ENCODE measurements around the gene ADGRA3. TPM values are rescaled to one million over a fixed set of nuclear protein-coding genes. Genes with fewer than 3 reads are reported as not detected.

ADGRA3 gene
- total RNA-seq, 1 donor from 2014 or later = 18.5 TPM

DNA sequence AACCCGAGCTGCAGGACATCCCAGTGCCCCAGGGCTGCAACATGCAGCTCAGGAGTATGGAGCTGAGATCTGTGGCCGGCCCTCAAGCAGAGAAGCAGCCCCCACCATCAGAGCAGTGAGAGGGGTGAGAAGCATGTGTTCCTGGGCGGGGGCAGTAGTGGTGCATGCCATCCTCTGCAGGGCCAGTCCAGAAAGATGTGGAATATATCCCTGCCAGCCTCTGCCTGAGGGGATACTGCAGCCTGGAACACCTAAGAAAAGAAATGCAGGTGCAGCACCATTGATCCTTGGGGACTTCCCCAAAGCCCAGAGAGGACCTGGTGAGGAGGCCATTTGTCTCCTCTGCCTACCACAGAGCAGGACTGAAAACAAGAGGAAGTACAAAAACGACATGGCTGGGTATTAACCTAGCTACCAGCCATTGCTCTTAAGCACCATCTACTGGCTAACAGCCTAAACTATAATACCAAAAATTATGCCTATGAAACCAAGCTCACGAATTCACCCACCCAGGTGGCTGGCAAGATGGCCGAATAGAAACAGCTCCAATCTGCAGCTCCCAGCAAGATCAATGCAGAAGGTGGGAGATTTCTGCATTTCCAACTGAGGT, 158.8 kb downstream of the ADGRA3 start:
- no peak overlapping the region for H3K27ac ChIP-seq
- H3K4me1 ChIP-seq = no peaks in the 10 kb centered on the region
- DNase-seq (no peak), ATAC-seq (peak; percentile 13)
- intact Hi-C loops (cut with DNase I) = no loop called here
- H3K4me3 ChIP-seq = no peak overlapping the region
- no peaks in the 10 kb centered on the region for H3K9me3 ChIP-seq
- TF ChIP-seq, protein P1, sequence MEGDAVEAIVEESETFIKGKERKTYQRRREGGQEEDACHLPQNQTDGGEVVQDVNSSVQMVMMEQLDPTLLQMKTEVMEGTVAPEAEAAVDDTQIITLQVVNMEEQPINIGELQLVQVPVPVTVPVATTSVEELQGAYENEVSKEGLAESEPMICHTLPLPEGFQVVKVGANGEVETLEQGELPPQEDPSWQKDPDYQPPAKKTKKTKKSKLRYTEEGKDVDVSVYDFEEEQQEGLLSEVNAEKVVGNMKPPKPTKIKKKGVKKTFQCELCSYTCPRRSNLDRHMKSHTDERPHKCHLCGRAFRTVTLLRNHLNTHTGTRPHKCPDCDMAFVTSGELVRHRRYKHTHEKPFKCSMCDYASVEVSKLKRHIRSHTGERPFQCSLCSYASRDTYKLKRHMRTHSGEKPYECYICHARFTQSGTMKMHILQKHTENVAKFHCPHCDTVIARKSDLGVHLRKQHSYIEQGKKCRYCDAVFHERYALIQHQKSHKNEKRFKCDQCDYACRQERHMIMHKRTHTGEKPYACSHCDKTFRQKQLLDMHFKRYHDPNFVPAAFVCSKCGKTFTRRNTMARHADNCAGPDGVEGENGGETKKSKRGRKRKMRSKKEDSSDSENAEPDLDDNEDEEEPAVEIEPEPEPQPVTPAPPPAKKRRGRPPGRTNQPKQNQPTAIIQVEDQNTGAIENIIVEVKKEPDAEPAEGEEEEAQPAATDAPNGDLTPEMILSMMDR (IDR thresholded peaks at IDR 0.05) = no peak
- no peaks in the 10 kb centered on the region for H3K36me3 ChIP-seq
- no peaks in the 10 kb centered on the region for H3K27me3 ChIP-seq

DNA sequence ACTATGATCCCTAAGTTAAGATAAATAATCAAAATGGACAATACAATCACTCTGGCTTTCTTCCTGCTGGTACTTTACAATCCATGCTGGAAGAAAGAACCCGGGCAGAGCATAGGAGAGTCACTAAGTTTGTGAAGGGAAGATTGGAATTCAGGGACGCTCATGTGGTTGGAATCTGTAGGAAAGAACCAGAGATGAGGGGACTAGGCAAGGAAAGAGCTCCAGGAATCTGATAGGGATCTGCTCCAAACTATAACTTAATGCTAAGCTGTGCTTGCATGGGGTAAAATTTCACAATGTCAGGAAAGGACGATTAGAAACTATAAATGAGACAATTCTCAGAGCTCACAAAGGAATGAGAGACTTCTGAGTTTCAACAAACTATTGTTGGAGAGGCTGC, 167.5 kb downstream of the ADGRA3 start:
- no peaks in the 10 kb centered on the region for H3K27me3 ChIP-seq
- TF ChIP-seq, protein P1 (IDR thresholded peaks at IDR 0.05) = no peak
- intact Hi-C loops (cut with DNase I) = no loop called here
- no peaks in the 10 kb centered on the region for H3K36me3 ChIP-seq
- DNase-seq = no peak
- H3K4me1 ChIP-seq = no peaks in the 10 kb centered on the region
- no peak overlapping the region for H3K4me3 ChIP-seq
- no peak overlapping the region for H3K27ac ChIP-seq
- no peaks in the 10 kb centered on the region for H3K9me3 ChIP-seq
- no peak for ATAC-seq

DNA sequence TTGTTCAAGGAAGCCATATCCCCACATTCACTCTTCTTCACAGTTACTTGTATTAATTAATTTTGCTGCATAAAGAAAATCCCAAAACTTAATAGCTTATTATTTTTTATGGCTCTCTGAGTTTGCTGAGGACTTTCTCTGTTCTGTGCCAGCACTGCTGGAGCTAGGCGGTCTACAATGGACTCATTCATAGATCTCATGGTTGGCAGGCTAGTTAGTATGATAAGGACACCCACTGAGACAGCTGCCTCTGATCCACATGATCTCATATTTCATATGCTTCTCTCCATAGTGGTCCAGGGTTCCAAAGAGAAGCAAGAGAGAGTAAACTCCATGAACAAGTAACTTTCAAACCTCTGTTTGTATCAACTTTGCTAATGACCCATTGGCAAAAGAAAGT, 170.2 kb downstream of the ADGRA3 start:
- no peak for DNase-seq
- no peaks in the 10 kb centered on the region for H3K36me3 ChIP-seq
- intact Hi-C loops (cut with DNase I) = no loop called here

DNA sequence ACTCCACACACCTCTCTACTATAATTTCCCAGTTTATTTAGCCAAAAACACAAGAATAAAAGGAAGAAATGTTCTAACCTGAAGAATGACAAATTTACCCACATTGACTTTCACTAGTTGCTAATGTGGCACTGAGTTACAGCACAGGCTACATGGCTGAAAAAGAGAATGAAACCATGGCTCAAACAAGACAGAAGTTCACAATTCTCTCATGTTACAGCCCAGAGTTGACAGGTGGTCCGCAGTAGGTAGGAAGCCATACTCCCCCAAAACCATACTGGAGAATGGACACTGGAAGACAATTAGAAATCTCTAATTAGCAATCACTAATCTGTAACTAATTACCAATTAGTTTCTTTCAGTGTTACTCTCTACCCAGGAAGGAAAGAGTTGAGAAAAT, 170.8 kb downstream of the ADGRA3 start:
- no peaks in the 10 kb centered on the region for H3K9me3 ChIP-seq
- TF ChIP-seq, protein P1 (IDR thresholded peaks at IDR 0.05) = no peak
- H3K4me3 ChIP-seq = no peak overlapping the region
- ATAC-seq (no peak), DNase-seq (no peak)
- H3K4me1 ChIP-seq = no peaks in the 10 kb centered on the region
- H3K36me3 ChIP-seq = no peaks in the 10 kb centered on the region
- intact Hi-C loops (cut with DNase I) = no loop called here
- no peak overlapping the region for H3K27ac ChIP-seq
- H3K27me3 ChIP-seq = no peaks in the 10 kb centered on the region

More for the DNA sequence above, 170.2 kb downstream of the ADGRA3 start:
- H3K27me3 ChIP-seq = no peaks in the 10 kb centered on the region
- TF ChIP-seq, protein P1 (IDR thresholded peaks at IDR 0.05) = no peak
- ATAC-seq = no peak
- H3K4me3 ChIP-seq = no peak overlapping the region
- H3K4me1 ChIP-seq = no peaks in the 10 kb centered on the region
- H3K27ac ChIP-seq = no peak overlapping the region
- no peaks in the 10 kb centered on the region for H3K9me3 ChIP-seq

DNA sequence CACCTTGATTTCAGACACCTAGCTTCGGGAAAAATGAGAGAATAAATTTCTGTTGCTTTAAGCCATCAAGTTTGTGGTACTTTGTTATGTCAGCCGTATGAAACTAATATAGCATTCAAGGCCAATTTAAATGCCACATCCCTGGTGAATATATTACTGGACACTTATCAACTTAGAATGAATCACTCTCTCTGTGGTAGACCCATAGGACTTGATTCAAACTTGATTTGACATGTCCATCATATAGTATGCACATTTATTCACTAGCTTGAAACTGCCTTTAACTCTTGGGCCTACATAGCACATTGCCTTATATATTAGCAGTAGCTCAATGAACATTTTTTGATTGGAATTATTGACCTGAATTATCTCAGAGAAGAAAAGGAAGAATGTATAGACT, 172.3 kb downstream of the ADGRA3 start:
- no peaks in the 10 kb centered on the region for H3K4me1 ChIP-seq
- no peaks in the 10 kb centered on the region for H3K36me3 ChIP-seq
- DNase-seq = no peak
- no peak for ATAC-seq
- H3K27ac ChIP-seq = no peak overlapping the region
- H3K9me3 ChIP-seq = no peaks in the 10 kb centered on the region
- no peaks in the 10 kb centered on the region for H3K27me3 ChIP-seq
- intact Hi-C loops (cut with DNase I) = no loop called here
- no peak overlapping the region for H3K4me3 ChIP-seq
- TF ChIP-seq, protein P1 (IDR thresholded peaks at IDR 0.05) = no peak

DNA sequence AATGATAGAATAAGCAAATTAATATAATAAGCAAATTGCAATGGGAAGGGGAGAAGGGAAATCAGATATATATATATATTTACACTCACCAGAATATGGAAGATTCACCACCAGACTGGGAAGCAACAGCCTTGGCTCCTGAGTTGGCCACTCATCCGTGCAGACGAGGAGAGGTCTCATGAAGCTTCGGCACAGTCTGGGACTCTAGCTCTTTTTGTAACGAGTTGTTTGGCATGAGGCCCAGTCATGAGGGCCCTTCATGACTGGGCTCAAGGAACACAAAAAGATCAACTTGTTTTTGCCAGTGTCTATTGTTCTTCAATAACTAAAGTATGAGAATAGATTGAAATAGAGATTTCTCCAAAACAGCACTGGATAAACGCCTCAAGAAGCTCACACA, 176.4 kb downstream of the ADGRA3 start:
- TF ChIP-seq, protein P1 (IDR thresholded peaks at IDR 0.05) = no peak
- DNase-seq (no peak), ATAC-seq (no peak)
- no peak overlapping the region for H3K4me3 ChIP-seq
- intact Hi-C loops (cut with DNase I) = no loop called here
- H3K4me1 ChIP-seq = no peaks in the 10 kb centered on the region
- H3K36me3 ChIP-seq = no peaks in the 10 kb centered on the region
- H3K27me3 ChIP-seq = no peaks in the 10 kb centered on the region
- no peak overlapping the region for H3K27ac ChIP-seq
- no peaks in the 10 kb centered on the region for H3K9me3 ChIP-seq
